Neural crest cell (in vitro differentiated cells): Measurements from ENCODE around the gene HMX3. TPM values are rescaled to one million over a fixed set of nuclear protein-coding genes. Genes with fewer than 3 reads are reported as not detected.

Experiments used
- DNase-seq: peaks from one replicate; pipeline ENCODE4 v3.0.0; 2021; ENCODE audit warnings: low read depth, mixed read lengths, low spot score
- H3K27ac Mint-ChIP-seq: one replicate; pipeline ENCODE4 v1.8.0; 2021; ENCODE audit warnings: mild to moderate bottlenecking, mixed read lengths; ENCODE audit not compliant: unreplicated experiment
- H3K27me3 Mint-ChIP-seq: 2 replicates; pipeline ENCODE4 v1.8.0; 2021; ENCODE audit warnings: low read depth, mild to moderate bottlenecking, mixed read lengths
- H3K36me3 Mint-ChIP-seq: 2 replicates; pipeline ENCODE4 v1.8.0; 2021; ENCODE audit warnings: low read depth, mild to moderate bottlenecking, mixed read lengths
- H3K4me1 Mint-ChIP-seq: 2 replicates; pipeline ENCODE4 v1.8.0; 2021; ENCODE audit warnings: mixed read lengths
- H3K4me3 Mint-ChIP-seq: one replicate; pipeline ENCODE4 v1.8.0; 2021; ENCODE audit warnings: mild to moderate bottlenecking, mixed read lengths
- H3K9me3 Mint-ChIP-seq: 2 replicates; pipeline ENCODE4 v1.8.0; 2021; ENCODE audit warnings: mixed read lengths
- CTCF ChIP-seq: fragments of 200-600 bp; sonication (generic); conservative IDR thresholded peaks from 2 replicates; pipeline ENCODE4 v1.5.0; 2021; ENCODE audit warnings: antibody characterized with exemption, mild to moderate bottlenecking
- total RNA-seq: library from RNA; stranded (reverse); gene quantifications from 2 replicates; pipeline ENCODE4 v1.2.1, GENCODE V29; 2021

HMX3 gene
- total RNA-seq, 1 donor from 2014 or later = not detected

DNA sequence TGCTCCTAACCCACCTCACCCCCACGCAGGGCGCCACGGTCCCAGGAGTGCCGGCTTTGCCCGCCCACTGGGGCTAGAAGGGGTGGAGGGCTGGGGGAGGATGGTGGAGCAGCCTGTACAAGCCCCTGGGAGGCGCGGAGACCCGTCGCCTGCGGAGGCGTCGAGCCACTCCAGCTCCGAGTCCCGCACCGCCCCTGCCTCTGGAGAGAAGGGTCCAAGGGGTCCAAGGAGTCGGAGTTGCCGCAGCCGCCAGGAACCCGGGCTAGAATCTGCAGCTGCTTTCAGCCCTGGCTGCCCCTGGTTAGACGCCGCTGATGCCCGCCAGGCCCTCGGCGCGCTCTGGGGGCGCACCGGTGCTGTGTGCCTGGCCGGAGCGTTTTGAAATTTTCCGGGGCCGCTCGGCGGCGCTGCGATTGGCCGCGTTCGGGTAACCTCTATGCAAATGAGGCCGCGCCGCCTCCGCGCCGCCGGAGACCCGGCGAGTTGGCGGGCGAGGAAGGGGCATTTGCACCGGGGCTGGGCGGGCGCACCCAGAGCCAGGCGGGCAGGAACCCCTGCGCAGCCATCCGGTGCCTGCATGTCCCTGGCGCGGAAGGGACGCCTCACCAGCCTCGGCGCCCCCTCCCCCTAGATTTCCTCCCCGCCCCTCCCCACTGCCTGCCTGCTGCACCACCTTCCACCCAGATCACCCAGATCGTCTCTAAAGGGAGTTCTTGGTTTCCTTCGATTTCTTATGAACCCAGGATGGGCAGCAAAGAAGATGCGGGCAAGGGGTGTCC is 12.1 kb downstream of the HMX3 start, which contains the start of gene HMX2:
Gene HMX2, plus strand, starts transcription at position 502 of the 779 bp plus-strand sequence. Its CDS starts 243 bp downstream, at position 745.
- no peak for TF ChIP-seq CTCF
- peak within 1 kb of the TSS; percentile 65 for H3K4me3 Mint-ChIP-seq
- DNase-seq = no peak
- H3K36me3 Mint-ChIP-seq = no peaks in the 10 kb centered on the region
- H3K9me3 Mint-ChIP-seq = no peaks in the 10 kb centered on the region
- no peak within 1 kb of the TSS for H3K27ac Mint-ChIP-seq
- H3K27me3 Mint-ChIP-seq = peaks cover 96% of the 10 kb centered on the region
- peaks cover 24% of the 10 kb centered on the region for H3K4me1 Mint-ChIP-seq

DNA sequence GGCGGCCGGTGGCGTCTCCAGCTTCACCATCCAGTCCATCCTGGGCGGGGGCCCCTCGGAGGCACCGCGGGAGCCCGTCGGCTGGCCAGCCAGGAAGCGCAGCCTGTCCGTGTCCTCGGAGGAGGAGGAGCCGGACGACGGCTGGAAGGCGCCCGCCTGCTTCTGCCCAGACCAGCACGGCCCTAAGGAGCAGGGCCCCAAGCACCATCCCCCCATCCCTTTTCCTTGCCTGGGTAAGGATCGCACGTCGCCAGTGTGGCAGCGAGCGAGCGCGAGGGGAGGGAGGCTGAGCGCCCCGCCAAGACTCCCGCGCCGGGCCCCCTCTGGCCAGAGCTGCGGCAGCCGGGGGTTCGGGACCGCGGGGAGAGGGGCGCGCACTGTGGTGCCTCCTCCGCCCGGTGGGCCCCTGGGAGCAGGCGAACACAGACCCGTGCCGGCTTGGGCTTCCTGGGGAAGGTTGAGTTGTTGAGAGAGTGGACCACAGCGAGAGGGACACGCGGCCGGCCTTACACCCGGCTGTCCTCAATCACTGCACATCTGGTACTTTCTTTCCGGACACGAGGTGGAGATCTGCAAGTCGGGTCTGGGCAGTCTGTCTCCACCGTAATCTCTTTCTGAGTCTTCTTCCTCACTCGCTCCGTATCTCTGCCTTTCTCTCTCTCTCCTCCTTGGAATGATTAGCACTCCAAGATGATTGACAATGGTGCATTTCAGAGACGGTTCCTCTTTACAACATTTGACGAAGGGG is 12.8 kb downstream of the HMX3 start:
- no peaks in the 10 kb centered on the region for H3K36me3 Mint-ChIP-seq
- no peak overlapping the region for H3K27ac Mint-ChIP-seq
- H3K27me3 Mint-ChIP-seq = peaks cover 96% of the 10 kb centered on the region
- peak overlapping the region; percentile 10 for H3K4me3 Mint-ChIP-seq
- no peaks in the 10 kb centered on the region for H3K9me3 Mint-ChIP-seq
- DNase-seq = no peak
- H3K4me1 Mint-ChIP-seq = peaks cover 19% of the 10 kb centered on the region
- TF ChIP-seq CTCF = no peak

GRCh38 chr10:123149162-123149567 is 13.4 kb downstream of the HMX3 start:
- no peak for TF ChIP-seq CTCF

GRCh38 chr10:123149568-123150270 is 13.9 kb downstream of the HMX3 start:
- H3K27ac Mint-ChIP-seq = no peak overlapping the region
- H3K4me3 Mint-ChIP-seq = peak overlapping the region; percentile 81
- no peaks in the 10 kb centered on the region for H3K36me3 Mint-ChIP-seq
- H3K9me3 Mint-ChIP-seq = no peaks in the 10 kb centered on the region
- H3K27me3 Mint-ChIP-seq = peaks cover 90% of the 10 kb centered on the region
- H3K4me1 Mint-ChIP-seq = peaks cover 25% of the 10 kb centered on the region
- no peak for DNase-seq
- no peak for TF ChIP-seq CTCF

More at GRCh38 chr10:123149162-123149567, 13.4 kb downstream of the HMX3 start:
- H3K9me3 Mint-ChIP-seq = no peaks in the 10 kb centered on the region
- no peak overlapping the region for H3K27ac Mint-ChIP-seq
- DNase-seq = no peak
- H3K4me3 Mint-ChIP-seq = peak overlapping the region; percentile 10
- H3K27me3 Mint-ChIP-seq = peaks cover 95% of the 10 kb centered on the region
- H3K4me1 Mint-ChIP-seq = peaks cover 23% of the 10 kb centered on the region
- no peaks in the 10 kb centered on the region for H3K36me3 Mint-ChIP-seq

DNA sequence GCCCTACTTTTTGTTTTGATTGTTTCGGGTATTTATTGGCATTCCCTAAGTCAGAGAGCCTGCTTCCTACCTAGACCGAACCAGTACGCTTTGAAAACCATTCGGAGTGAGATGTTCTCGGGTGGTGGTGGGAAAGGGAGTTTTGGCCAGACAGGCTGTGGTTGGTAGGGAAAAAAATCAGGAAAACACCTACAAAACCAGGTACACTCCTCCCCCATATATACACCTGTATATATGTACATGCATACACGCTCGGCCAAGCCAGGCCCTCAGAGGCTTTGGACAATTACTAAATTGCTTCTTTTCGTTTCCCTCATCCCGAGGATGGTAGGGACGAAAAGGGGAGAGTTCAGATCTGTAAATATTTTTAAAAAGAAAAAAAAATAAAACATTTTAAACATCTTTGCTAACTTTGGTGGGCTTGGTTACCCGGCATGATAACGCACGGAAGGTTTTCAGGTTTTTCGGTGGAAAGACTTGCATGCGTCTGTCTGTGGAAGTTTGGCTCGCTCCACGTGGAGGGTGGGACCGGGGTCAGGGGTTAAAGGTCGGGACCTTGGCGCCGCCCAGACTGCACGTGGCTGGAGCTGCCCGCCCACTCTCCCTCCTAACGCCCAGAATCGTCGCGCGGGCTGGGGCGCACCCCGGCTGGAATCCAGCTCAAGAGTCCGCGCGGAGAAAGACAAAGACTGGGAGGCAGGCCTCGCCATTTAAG is 14.7 kb downstream of the HMX3 start:
- Mint-ChIP-seq H3K36me3 (no peaks in the 10 kb centered on the region), H3K27me3 (peaks cover 83% of the 10 kb centered on the region), H3K4me3 (peak overlapping the region; percentile 81), H3K27ac (no peak overlapping the region), H3K9me3 (no peaks in the 10 kb centered on the region), H3K4me1 (peaks cover 29% of the 10 kb centered on the region)
- TF ChIP-seq CTCF = no peak
- no peak for DNase-seq
